Measurements from ENCODE around the gene AOPEP.

Gene AOPEP

GRCh38 chr9:94794476-94795167 lies 68.1 kb downstream of the AOPEP start:
- no peak for DNase-seq

- no peak for DNase-seq
These were observed 70.2 kb downstream of the AOPEP start for GRCh38 chr9:94796687-94797086.

GRCh38 chr9:94798201-94798600 lies 71.7 kb downstream of the AOPEP start:
- DNase-seq = no peak

- DNase-seq = no peak
These were observed 72.2 kb downstream of the AOPEP start for GRCh38 chr9:94798708-94799107.

GRCh38 chr9:94799578-94800264 lies 73.2 kb downstream of the AOPEP start:
- DNase-seq = no peak

GRCh38 chr9:94800424-94801117 lies 74.1 kb downstream of the AOPEP start:
- no peak for DNase-seq

- no peak for DNase-seq
These were observed 74.7 kb downstream of the AOPEP start for GRCh38 chr9:94801234-94801633.

GRCh38 chr9:94801681-94802080 lies 75.2 kb downstream of the AOPEP start:
- DNase-seq = no peak

GRCh38 chr9:94802251-94802650 lies 75.8 kb downstream of the AOPEP start:
- DNase-seq = no peak

- DNase-seq = peak; percentile 78
These were observed 76.3 kb downstream of the AOPEP start for GRCh38 chr9:94802793-94803192.

GRCh38 chr9:94804316-94804715 lies 77.8 kb downstream of the AOPEP start:
- DNase-seq = no peak

GRCh38 chr9:94805051-94805489 lies 78.6 kb downstream of the AOPEP start:
- no peak for DNase-seq

- DNase-seq = no peak
These were observed 79.1 kb downstream of the AOPEP start for GRCh38 chr9:94805585-94805984.

- DNase-seq = no peak
These were observed 79.9 kb downstream of the AOPEP start for GRCh38 chr9:94806307-94806893.

GRCh38 chr9:94807556-94807955 lies 81.1 kb downstream of the AOPEP start:
- no peak for DNase-seq

- DNase-seq = no peak
These were observed 82.6 kb downstream of the AOPEP start for GRCh38 chr9:94808926-94809700.

GRCh38 chr9:94809778-94810177 lies 83.3 kb downstream of the AOPEP start:
- no peak for DNase-seq

- DNase-seq = no peak
These were observed 84.6 kb downstream of the AOPEP start for GRCh38 chr9:94811074-94811473.

GRCh38 chr9:94812343-94812742 lies 85.8 kb downstream of the AOPEP start:
- DNase-seq = peak; percentile 23

GRCh38 chr9:94813379-94813778 lies 86.9 kb downstream of the AOPEP start:
- DNase-seq = no peak

- no peak for DNase-seq
These were observed 91.0 kb downstream of the AOPEP start for GRCh38 chr9:94817291-94818177.

GRCh38 chr9:94818178-94818541 lies 91.7 kb downstream of the AOPEP start:
- no peak for DNase-seq
